HepG2 (cell line): Measurements from ENCODE around the gene NAIF1. TPM values are rescaled to one million over a fixed set of nuclear protein-coding genes. Genes with fewer than 3 reads are reported as not detected.

Experiments
- BATF2 ChIP-seq: sonication (generic); formaldehyde crosslinking; IDR thresholded peaks from 2 replicates; pipeline ENCODE4 v1.8.0; 2022; ENCODE audit warnings: mild to moderate bottlenecking, missing genetic modification reagents, moderate library complexity
- DRAP1 ChIP-seq: IDR thresholded peaks from 2 replicates; pipeline ENCODE4 v1.6.1; 2016; ENCODE audit warnings: missing genetic modification reagents, missing compliant biosample characterization
- ELF4 ChIP-seq: sonication (generic); formaldehyde crosslinking; IDR thresholded peaks from 2 replicates; pipeline ENCODE4 v1.5.0; 2020; ENCODE audit warnings: missing genetic modification reagents, mild to moderate bottlenecking, moderate library complexity, borderline replicate concordance
- FIP1L1 ChIP-seq: fragments of 200-400 bp; formaldehyde crosslinking; IDR thresholded peaks from 2 replicates; pipeline ENCODE4 v1.6.1; 2018; ENCODE audit warnings: low read depth, mild to moderate bottlenecking, low read length, moderate library complexity, borderline replicate concordance; ENCODE audit not compliant: insufficient read depth
- GMEB1 ChIP-seq: sonication (generic); formaldehyde crosslinking; IDR thresholded peaks from 2 replicates; pipeline ENCODE4 v1.5.1; 2020; ENCODE audit warnings: missing genetic modification reagents, mild to moderate bottlenecking, borderline replicate concordance
- HOXA5 ChIP-seq: sonication (generic); formaldehyde crosslinking; IDR thresholded peaks from 2 replicates; pipeline ENCODE4 v1.4.0; 2020; ENCODE audit warnings: missing genetic modification reagents
- KDM5A ChIP-seq: fragments of 200-600 bp; sonication (generic); IDR thresholded peaks from 2 replicates; pipeline ENCODE4 v1.7.0; 2018; ENCODE audit warnings: antibody characterized with exemption, mild to moderate bottlenecking, low read length, borderline replicate concordance
- MAZ ChIP-seq, 2 experiments: sonication (generic) in 1 of 2; formaldehyde crosslinking in 1 of 2; IDR thresholded peaks; 2 replicates each; pipeline versions ENCODE4 v1.5.0 to v1.6.1; 2012 to 2020; ENCODE audit warnings: low read depth in 2 of 2, mild to moderate bottlenecking in 2 of 2, borderline replicate concordance in 1 of 2, improper control_type of control experiment in 1 of 2, low read length in 1 of 2, missing genetic modification reagents in 1 of 2, moderate library complexity in 1 of 2
- NAIF1 ChIP-seq: sonication (generic); formaldehyde crosslinking; IDR thresholded peaks from 2 replicates; pipeline ENCODE4 v1.5.0; 2020; ENCODE audit warnings: mild to moderate bottlenecking, missing genetic modification reagents, borderline replicate concordance
- NFKB2 ChIP-seq: sonication (generic); formaldehyde crosslinking; IDR thresholded peaks from 2 replicates; pipeline ENCODE4 v1.4.0; 2020; ENCODE audit warnings: missing genetic modification reagents, borderline replicate concordance
- NFYC ChIP-seq: IDR thresholded peaks from 2 replicates; pipeline ENCODE4 v1.6.1; 2016; ENCODE audit warnings: missing genetic modification reagents, missing compliant biosample characterization
- NR2C2 ChIP-seq: sonication (generic); formaldehyde crosslinking; IDR thresholded peaks from 2 replicates; pipeline ENCODE4 v1.4.0; 2020; ENCODE audit warnings: missing genetic modification reagents, mild to moderate bottlenecking, moderate library complexity, borderline replicate concordance
- PHF21A ChIP-seq: sonication (generic); formaldehyde crosslinking; IDR thresholded peaks from 2 replicates; pipeline ENCODE4 v1.5.0; 2020; ENCODE audit warnings: mild to moderate bottlenecking, missing genetic modification reagents
- POLR2AphosphoS5 ChIP-seq: IDR thresholded peaks from 2 replicates; pipeline ENCODE4 v1.6.1; 2012; ENCODE audit warnings: low read depth, low read length
- RBM22 ChIP-seq: fragments of 200-400 bp; formaldehyde crosslinking; optimal IDR thresholded peaks from 2 replicates; pipeline ENCODE3; 2017; ENCODE audit warnings: mild to moderate bottlenecking, low read length, moderate library complexity
- SP140L ChIP-seq: sonication (generic); formaldehyde crosslinking; IDR thresholded peaks from 2 replicates; pipeline ENCODE4 v1.4.0; 2020; ENCODE audit warnings: missing genetic modification reagents, borderline replicate concordance
- TBL1XR1 ChIP-seq: fragments of 150-350 bp; IDR thresholded peaks from 2 replicates; pipeline ENCODE4 v1.6.1; 2014; ENCODE audit warnings: borderline replicate concordance, low read length; ENCODE audit not compliant: partially characterized antibody
- ZNF136 ChIP-seq: sonication (generic); formaldehyde crosslinking; IDR thresholded peaks from 2 replicates; pipeline ENCODE4 v1.8.1; 2022; ENCODE audit warnings: low read depth, mild to moderate bottlenecking, moderate library complexity, missing genetic modification reagents
- ZNF224 ChIP-seq: sonication (generic); formaldehyde crosslinking; IDR thresholded peaks from 2 replicates; pipeline ENCODE4 v1.5.0; 2020; ENCODE audit warnings: mild to moderate bottlenecking, missing genetic modification reagents
- ZNF512B ChIP-seq: sonication (generic); formaldehyde crosslinking; IDR thresholded peaks from 2 replicates; pipeline ENCODE4 v1.5.1; 2020; ENCODE audit warnings: missing genetic modification reagents, mild to moderate bottlenecking, borderline replicate concordance
- polyA plus RNA-seq, 8 experiments: library from polyadenylated mRNA; depleted of rRNA in 3 of 8; stranded (reverse) in 7 of 8; unstranded in 1 of 8; fragments of >200 nt; fragmentation: Illumina TruSeq in 4 of 8; extraction: Trizol in 4 of 8; gene quantifications; 2 replicates each; pipeline versions ENCODE4 v1.2.1 to v1.2.3, GENCODE V29; 2011 to 2016; ENCODE audit warnings: low read depth in 4 of 8, missing spikeins in 1 of 8, mixed read lengths in 1 of 8; ENCODE audit not compliant: insufficient read depth in 1 of 8
- total RNA-seq, 5 experiments: library from RNA; depleted of rRNA; stranded (reverse); fragments of >200 nt; fragmentation: Illumina TruSeq; extraction: Trizol; gene quantifications; 2 replicates each; pipeline ENCODE4 v1.2.3, GENCODE V29; 2016; ENCODE audit warnings: low read depth in 1 of 5

Gene NAIF1
- total and polyA plus RNA-seq, 2 of the 13 experiments (the other 11 are each of a cell fraction or from before 2014, with no cell fraction given) = 6.0 to 6.9 TPM

- TF ChIP-seq ELF4 (0 out of 2 replicates have a peak, but pooled peaks have one; percentile 32), ZNF224 (CRISPR knock-in tag) (peak; percentile 91), DRAP1 (CRISPR knock-in tag) (peak; percentile 99), TBL1XR1 (peak; percentile 13), SP140L (CRISPR knock-in tag) (0 out of 2 replicates have a peak, but pooled peaks have one; percentile 29), HOXA5 (0 out of 2 replicates have a peak, but pooled peaks have one; percentile 37), ZNF512B (CRISPR knock-in tag) (peak; percentile 63; the same call in 1 of the 2 replicates), RBM22 (peak; percentile 80), KDM5A (peak; percentile 60; the same call in 1 of the 2 replicates), NFKB2 (CRISPR knock-in tag) (peak; percentile 71; the same call in 1 of the 2 replicates), GMEB1 (CRISPR knock-in tag) (peak; percentile 8; the same call in 1 of the 2 replicates), NAIF1 (CRISPR knock-in tag) (peak; percentile 61; the same call in 1 of the 2 replicates), NFYC (CRISPR knock-in tag) (peak; percentile 81), PHF21A (CRISPR knock-in tag) (peak; percentile 93), MAZ (IDR thresholded peaks at IDR 0.05; ENCODE audit: borderline replicate concordance, low read depth, low read length) (no peak), MAZ (CRISPR knock-in tag; IDR thresholded peaks at IDR 0.05; ENCODE audit: low read depth) (0 out of 2 replicates have a peak, but pooled peaks have one; percentile 42), ZNF136 (CRISPR knock-in tag) (no peak), NR2C2 (CRISPR knock-in tag) (peak; percentile 42; the same call in 1 of the 2 replicates), BATF2 (CRISPR knock-in tag) (peak; percentile 32; the same call in 1 of the 2 replicates), POLR2AphosphoS5 (peak; percentile 99), FIP1L1 (no peak)
These were observed 31.4 kb upstream of the NAIF1 start (continued) for GRCh38 chr9:128098297-128099230.
